K562 (cell line): ENCODE measurements around the gene PLA2G4D. TPM values are rescaled to one million over a fixed set of nuclear protein-coding genes. Genes with fewer than 3 reads are reported as not detected.

Experiments used
- ESRRB ChIP-seq: fragments of 250-450 bp; sonication (Bioruptor Pico); IDR thresholded peaks from 2 replicates; pipeline ENCODE4 v1.5.0; 2020; ENCODE audit warnings: mild to moderate bottlenecking, moderate library complexity, borderline replicate concordance
- FOXA3 ChIP-seq, 2 experiments: fragments of 450-650 bp in 1 of 2; sonication (generic) in 1 of 2; formaldehyde crosslinking; IDR thresholded peaks in 1 of 2; conservative IDR thresholded peaks in 1 of 2; 2 replicates each; pipeline versions ENCODE4 v1.4.0 to v1.8.0; 2020 to 2022; ENCODE audit warnings: mild to moderate bottlenecking in 2 of 2, missing genetic modification reagents in 1 of 2
- HES1 ChIP-seq: fragments of 450-650 bp; IDR thresholded peaks from 2 replicates; pipeline ENCODE4 v1.6.1; 2016; ENCODE audit warnings: low read depth, mild to moderate bottlenecking, moderate library complexity
- HNRNPK ChIP-seq: fragments of 200-400 bp; formaldehyde crosslinking; IDR thresholded peaks from one replicate; pipeline ENCODE4 v1.6.1; 2018; ENCODE audit warnings: mild to moderate bottlenecking, low read depth, low read length; ENCODE audit not compliant: poor library complexity, severe bottlenecking
- KDM4B ChIP-seq, 2 experiments: fragments of 450-650 bp in 1 of 2; sonication (generic) in 1 of 2; IDR thresholded peaks; 2 replicates each; pipeline ENCODE4 v1.6.1; 2016 to 2017; ENCODE audit warnings: borderline replicate concordance in 2 of 2, antibody characterized with exemption in 1 of 2, low read depth in 1 of 2, mild to moderate bottlenecking in 1 of 2
- MCM2 ChIP-seq: fragments of 450-650 bp; IDR thresholded peaks from 2 replicates; pipeline ENCODE4 v1.6.1; 2017; ENCODE audit warnings: low read depth, mild to moderate bottlenecking
- MEF2A ChIP-seq: IDR thresholded peaks from 2 replicates; pipeline ENCODE4 v1.6.1; 2011; ENCODE audit warnings: low read depth, mild to moderate bottlenecking, low read length, moderate library complexity; ENCODE audit not compliant: control insufficient read depth
- MTA3 ChIP-seq: fragments of 450-650 bp; formaldehyde crosslinking; IDR thresholded peaks from 2 replicates; pipeline ENCODE4 v1.6.1; 2017; ENCODE audit warnings: mild to moderate bottlenecking, borderline replicate concordance
- NR4A1 ChIP-seq, 2 experiments: fragments of 250-450 bp in 1 of 2; fragments of 450-650 bp in 1 of 2; sonication (Bioruptor Pico) in 1 of 2; IDR thresholded peaks; 2 replicates each; pipeline versions ENCODE4 v1.4.0 to v1.6.1; 2016 to 2020; ENCODE audit warnings: mild to moderate bottlenecking in 2 of 2, missing compliant biosample characterization in 1 of 2, missing genetic modification characterization in 1 of 2, moderate library complexity in 1 of 2
- NUFIP1 ChIP-seq: fragments of 450-650 bp; IDR thresholded peaks from 2 replicates; pipeline ENCODE4 v1.6.1; 2018; ENCODE audit not compliant: partially characterized antibody
- POLR2G ChIP-seq: fragments of 200-400 bp; formaldehyde crosslinking; IDR thresholded peaks from 2 replicates; pipeline ENCODE4 v1.6.1; 2017; ENCODE audit warnings: low read depth, mild to moderate bottlenecking, antibody characterized with exemption, low read length, moderate library complexity
- RB1 ChIP-seq: fragments of 450-650 bp; IDR thresholded peaks from 2 replicates; pipeline ENCODE4 v1.6.1; 2017; ENCODE audit warnings: low read depth, mild to moderate bottlenecking
- SAFB ChIP-seq: fragments of 200-400 bp; formaldehyde crosslinking; IDR thresholded peaks from 2 replicates; pipeline ENCODE4 v1.6.1; 2017; ENCODE audit warnings: low read depth, low read length, borderline replicate concordance
- SPI1 ChIP-seq: IDR thresholded peaks from 2 replicates; pipeline ENCODE4 v1.6.1; 2011; ENCODE audit warnings: low read depth, low read length, control low read depth, borderline replicate concordance
- SRSF9 ChIP-seq: fragments of 200-400 bp; formaldehyde crosslinking; IDR thresholded peaks from 2 replicates; pipeline ENCODE4 v1.6.1; 2017; ENCODE audit warnings: low read depth, low read length, borderline replicate concordance
- ZNF239 ChIP-seq: fragments of 250-450 bp; sonication (Bioruptor Pico); IDR thresholded peaks from 2 replicates; pipeline ENCODE4 v1.4.0; 2020; ENCODE audit warnings: mild to moderate bottlenecking
- ZNF436 ChIP-seq: fragments of 250-450, 450-650 bp; sonication (Bioruptor Pico); formaldehyde crosslinking; IDR thresholded peaks from 2 replicates; pipeline ENCODE4 v1.7.0; 2020; ENCODE audit warnings: mild to moderate bottlenecking
- ZNF561 ChIP-seq: fragments of 450-650 bp; formaldehyde crosslinking; conservative IDR thresholded peaks from 2 replicates; pipeline ENCODE4 v1.4.0; 2020; ENCODE audit warnings: mild to moderate bottlenecking, moderate library complexity
- ZNF766 ChIP-seq: fragments of 200-800 bp; sonication (Bioruptor generic); conservative IDR thresholded peaks from 2 replicates; pipeline ENCODE4 v1.6.1; 2016; ENCODE audit warnings: missing genetic modification characterization, missing compliant biosample characterization
- polyA plus RNA-seq, 8 experiments: library from polyadenylated mRNA; depleted of rRNA in 4 of 8; stranded (reverse) in 5 of 8; unstranded in 3 of 8; fragments of >200 nt; fragmentation: Nextera tagmentation in 2 of 8; fragmentation: Illumina TruSeq in 1 of 8; extraction: Ambion mirVana in 2 of 8; extraction: Trizol in 1 of 8; gene quantifications; 2 replicates each; pipeline versions ENCODE4 v1.2.1 to v1.2.3, GENCODE V29; 2011 to 2014; ENCODE audit warnings: inconsistent platforms in 1 of 8, missing spikeins in 1 of 8
- total RNA-seq, 7 experiments: library from RNA; depleted of rRNA in 6 of 7; stranded (reverse); fragments of >200 nt in 6 of 7; fragmentation: Illumina TruSeq in 2 of 7; extraction: Trizol in 2 of 7; gene quantifications; 2 replicates each; pipeline versions ENCODE4 v1.2.1 to v1.2.3, GENCODE V29; 2011 to 2021; ENCODE audit warnings: low replicate concordance in 1 of 7
- TF ChIP-seq, protein P1 (sequence below): sonication (generic); formaldehyde crosslinking; IDR thresholded peaks from 2 replicates; pipeline ENCODE4 v1.8.1; 2023; ENCODE audit warnings: mild to moderate bottlenecking, missing genetic modification reagents, moderate library complexity

The PLA2G4D gene
- total and polyA plus RNA-seq, 9 of the 15 experiments (the other 6 are each of a cell fraction or from before 2014, with no cell fraction given), result 0.04 TPM; not detected in 8

GRCh38 chr15:42084465-42085235 is 9.7 kb downstream of the PLA2G4D start (continued):
- no peak for TF ChIP-seq NUFIP1
- TF ChIP-seq ZNF561 (CRISPR knock-in tag), result no peak
- TF ChIP-seq NR4A1 (CRISPR knock-in tag; IDR thresholded peaks at IDR 0.05), result no peak
- no peak for TF ChIP-seq NR4A1 (tag; IDR thresholded peaks at IDR 0.05)
- no peak for TF ChIP-seq SAFB
- TF ChIP-seq, protein P1, sequence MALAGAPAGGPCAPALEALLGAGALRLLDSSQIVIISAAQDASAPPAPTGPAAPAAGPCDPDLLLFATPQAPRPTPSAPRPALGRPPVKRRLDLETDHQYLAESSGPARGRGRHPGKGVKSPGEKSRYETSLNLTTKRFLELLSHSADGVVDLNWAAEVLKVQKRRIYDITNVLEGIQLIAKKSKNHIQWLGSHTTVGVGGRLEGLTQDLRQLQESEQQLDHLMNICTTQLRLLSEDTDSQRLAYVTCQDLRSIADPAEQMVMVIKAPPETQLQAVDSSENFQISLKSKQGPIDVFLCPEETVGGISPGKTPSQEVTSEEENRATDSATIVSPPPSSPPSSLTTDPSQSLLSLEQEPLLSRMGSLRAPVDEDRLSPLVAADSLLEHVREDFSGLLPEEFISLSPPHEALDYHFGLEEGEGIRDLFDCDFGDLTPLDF (CRISPR knock-in tag), result no peak
- no peak for TF ChIP-seq ESRRB (CRISPR knock-in tag)
- TF ChIP-seq MEF2A, result no peak
- no peak for TF ChIP-seq POLR2G
- TF ChIP-seq KDM4B (IDR thresholded peaks at IDR 0.05; ENCODE audit: borderline replicate concordance in 2 of 2, low read depth in 1 of 2), result no peak
- no peak for TF ChIP-seq ZNF766 (CRISPR knock-in tag)
- TF ChIP-seq SRSF9, result no peak
- no peak for TF ChIP-seq SPI1
- peak; percentile 36; the same call in 1 of the 2 replicates for TF ChIP-seq RB1
- no peak for TF ChIP-seq HES1
- TF ChIP-seq ZNF436 (CRISPR knock-in tag), result no peak
- peak; percentile 52; the same call in 1 of the 2 replicates for TF ChIP-seq MTA3
- no peak for TF ChIP-seq MCM2
- no peak for TF ChIP-seq ZNF239 (CRISPR knock-in tag)
- TF ChIP-seq HNRNPK, result no peak
- no peak for TF ChIP-seq FOXA3 (CRISPR knock-in tag; conservative IDR thresholded peaks at IDR 0.05 in 1 of 2, IDR thresholded peaks at IDR 0.05 in 1 of 2)
